ENCODE measurements around the gene TVP23A. TPM values are rescaled to one million over a fixed set of nuclear protein-coding genes. Genes with fewer than 3 reads are reported as not detected.
"Not testable (repeated sequence)": the region's sequence is repeated elsewhere in the genome, so short reads cannot be mapped to it uniquely, and the experiment has no call there.

The TVP23A gene
- total RNA-seq, 1 donor from 2014 or later, result not detected

- no peak for ATAC-seq
Observed at GRCh38 chr16:10744370-10745030, 74.1 kb downstream of the TVP23A start.

DNA sequence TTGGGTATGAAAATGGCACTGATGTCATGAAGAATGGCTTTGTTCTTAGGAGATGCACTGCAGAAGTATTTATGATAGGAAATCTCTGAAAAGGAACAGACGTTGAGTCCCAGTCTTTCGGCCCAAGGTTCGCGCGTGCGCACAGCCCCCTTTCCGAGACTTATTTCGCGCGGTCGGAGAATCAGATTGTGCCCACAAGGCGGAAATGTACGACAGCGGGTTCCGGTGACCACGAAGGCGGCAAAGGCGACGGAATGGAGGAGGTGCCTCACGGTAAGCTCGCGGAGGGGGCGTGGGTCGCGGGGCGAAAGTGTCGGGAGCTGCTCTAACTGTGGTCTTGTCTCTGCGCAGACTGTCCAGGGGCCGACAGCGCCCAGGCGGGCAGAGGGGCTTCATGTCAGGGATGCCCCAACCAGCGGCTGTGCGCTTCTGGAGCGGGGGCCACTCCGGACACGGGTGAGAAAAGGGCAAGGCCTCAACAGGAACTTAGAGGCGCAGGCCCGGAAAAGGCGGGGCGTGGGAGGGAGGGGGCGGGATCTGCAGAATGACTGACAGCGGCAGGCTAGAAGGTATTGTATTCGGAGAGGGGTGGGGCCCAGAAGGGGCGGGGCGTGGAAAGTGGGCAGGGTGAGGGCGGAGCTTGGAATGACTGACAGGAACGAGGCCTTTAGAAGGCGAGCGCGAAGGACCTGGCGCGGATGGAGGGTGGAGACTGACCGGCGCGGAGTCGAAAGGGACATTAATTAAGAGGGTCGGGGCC, 74.8 kb downstream of the TVP23A start, which contains the start of gene NUBP1:
NUBP1 (plus strand) TSS at position 233 of the 760 bp plus-strand sequence; CDS start at position 255, 22 bp downstream.
- peak; percentile 98 for ATAC-seq

GRCh38 chr16:10743227-10743609, 75.4 kb downstream of the TVP23A start:
- ATAC-seq, result no peak

GRCh38 chr16:10741844-10742243, 76.8 kb downstream of the TVP23A start:
- no peak for ATAC-seq

DNA sequence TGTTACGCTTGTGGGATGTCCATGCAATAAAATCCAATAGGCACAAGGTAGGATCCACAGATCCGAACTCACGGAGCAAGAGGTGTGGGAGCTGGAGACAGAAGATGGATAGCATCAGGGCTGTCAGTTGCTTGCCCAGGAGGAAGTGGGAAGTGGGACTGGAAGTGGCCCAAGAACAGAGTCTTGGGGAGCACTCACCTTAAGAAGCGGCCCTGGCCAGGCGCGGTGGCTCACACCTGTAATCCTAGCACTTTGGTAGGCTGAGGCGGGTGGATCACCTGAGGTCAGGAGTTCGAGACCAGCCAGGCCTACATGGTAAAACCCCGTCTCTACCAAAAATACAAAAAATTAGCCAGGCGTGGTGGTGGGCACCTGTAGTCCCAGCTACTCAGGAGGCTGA, 77.3 kb downstream of the TVP23A start:
- not testable (repeated sequence) for ATAC-seq

GRCh38 chr16:10740845-10741208, 77.8 kb downstream of the TVP23A start:
- no peak for ATAC-seq

- no peak for ATAC-seq
Observed at GRCh38 chr16:10740000-10740844, 78.4 kb downstream of the TVP23A start.

GRCh38 chr16:10738231-10739077, 80.1 kb downstream of the TVP23A start:
- ATAC-seq, result peak; percentile 64

GRCh38 chr16:10737068-10737625, 81.4 kb downstream of the TVP23A start:
- ATAC-seq, result peak; percentile 78

DNA sequence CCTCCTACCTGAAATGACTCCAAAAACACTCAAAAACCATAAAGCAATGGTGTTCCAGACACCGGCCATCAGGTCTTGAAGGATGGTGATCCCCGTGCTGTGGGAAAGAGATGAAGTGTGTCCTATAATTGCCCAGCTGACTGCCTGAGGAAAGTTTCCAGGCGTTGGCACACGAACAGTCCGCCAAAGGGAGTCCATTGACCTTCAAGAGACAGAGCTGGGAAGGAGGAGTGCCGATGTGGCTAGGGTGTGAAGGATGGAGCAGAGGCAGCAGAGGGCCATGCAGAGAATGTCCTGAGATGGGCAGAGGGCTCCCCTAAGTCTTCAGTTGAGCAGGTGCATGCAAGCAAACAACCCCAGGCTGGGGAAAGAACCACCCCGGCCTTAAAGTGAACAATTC, 86.8 kb downstream of the TVP23A start:
- ATAC-seq, result no peak

GRCh38 chr16:10729104-10730048, 89.2 kb downstream of the TVP23A start:
- peak; percentile 97 for ATAC-seq

DNA sequence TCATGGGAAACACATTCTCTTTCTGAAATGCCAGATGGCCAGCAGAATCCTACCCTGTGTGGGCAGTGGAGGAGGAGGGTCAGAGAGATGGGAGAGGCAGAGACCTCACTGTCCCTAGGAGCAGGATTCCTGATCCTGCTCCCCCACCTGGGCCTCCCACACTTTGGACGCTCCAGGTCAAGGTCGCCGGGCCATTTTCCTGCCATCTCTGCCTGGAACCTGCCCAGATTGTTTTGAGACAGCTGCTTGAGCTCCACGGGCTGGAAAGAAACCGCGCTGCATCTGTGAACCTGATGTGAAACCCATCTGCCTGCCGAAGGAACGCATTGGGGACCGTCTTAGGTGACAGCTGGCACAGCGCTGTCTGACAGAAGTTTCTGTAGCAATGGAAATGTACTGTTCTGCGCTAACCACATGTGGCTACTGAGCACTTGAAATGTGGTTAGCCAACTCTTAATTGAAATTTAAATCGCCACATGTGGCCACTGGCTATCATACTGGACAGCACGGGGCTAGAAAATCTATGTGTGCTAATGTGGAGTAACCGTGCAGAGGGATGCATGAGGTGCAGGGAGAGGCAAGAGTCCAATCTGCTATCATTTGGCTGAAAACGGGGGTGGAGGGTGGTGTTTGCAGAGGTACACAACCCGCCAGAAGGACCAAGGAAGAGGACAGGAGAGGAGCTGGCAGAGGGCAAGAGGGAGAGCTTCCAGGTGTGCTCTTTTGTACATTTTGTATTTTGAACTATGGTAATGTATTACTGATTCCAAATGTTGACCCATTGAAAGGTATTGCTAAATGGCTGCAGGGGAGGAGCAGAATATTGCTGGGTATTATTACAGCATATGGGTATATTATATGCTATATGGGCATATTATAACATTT, 90.3 kb downstream of the TVP23A start:
- no peak for ATAC-seq

Other genes with a start within 250 kb of the TVP23A start
- gene EMP2, start 238.2 kb downstream of the TVP23A start, total RNA-seq, result 208 TPM
- not detected for gene TEKT5, start 123.9 kb downstream of the TVP23A start, total RNA-seq
- gene NUBP1, start 75.0 kb downstream of the TVP23A start, total RNA-seq, result 21.5 TPM
- gene CIITA, start 58.4 kb upstream of the TVP23A start, total RNA-seq, result 4.5 TPM
- 14.5 TPM for gene DEXI, start 123.7 kb upstream of the TVP23A start, total RNA-seq
- 17.7 TPM for gene CLEC16A, start 125.8 kb upstream of the TVP23A start, total RNA-seq